Transverse colon (tissue), 4 donors: ENCODE measurements around the gene MFAP3L.

ENCODE experiments used
- EP300 ChIP-seq: sonication (generic); formaldehyde crosslinking; IDR thresholded peaks from one replicate; pipeline ENCODE4 v1.6.1; 2017; ENCODE audit warnings: antibody characterized with exemption, low read depth
- POLR2A ChIP-seq: fragments of 450-650 bp; IDR thresholded peaks from one replicate; pipeline ENCODE4 v1.6.1; 2016; ENCODE audit warnings: antibody characterized with exemption, mild to moderate bottlenecking, moderate library complexity
- POLR2AphosphoS5 ChIP-seq, 3 donors: sonication (generic); formaldehyde crosslinking; IDR thresholded peaks; one replicate each; pipeline ENCODE4 v1.6.1; 2016; ENCODE audit warnings: antibody characterized with exemption in 3 of 3
- TF ChIP-seq, protein P1 (sequence below), 5 experiments: fragments of 200-600 bp in 3 of 5; fragments of 450-650 bp in 2 of 5; sonication (generic) in 3 of 5; IDR thresholded peaks; 1 replicate in 2 of 5; 2 replicates in 3 of 5; pipeline ENCODE4 v1.5.1; 2016 to 2017; ENCODE audit warnings: antibody characterized with exemption in 5 of 5, inconsistent platforms in 3 of 5, mild to moderate bottlenecking in 2 of 5, moderate library complexity in 1 of 5

DNA sequence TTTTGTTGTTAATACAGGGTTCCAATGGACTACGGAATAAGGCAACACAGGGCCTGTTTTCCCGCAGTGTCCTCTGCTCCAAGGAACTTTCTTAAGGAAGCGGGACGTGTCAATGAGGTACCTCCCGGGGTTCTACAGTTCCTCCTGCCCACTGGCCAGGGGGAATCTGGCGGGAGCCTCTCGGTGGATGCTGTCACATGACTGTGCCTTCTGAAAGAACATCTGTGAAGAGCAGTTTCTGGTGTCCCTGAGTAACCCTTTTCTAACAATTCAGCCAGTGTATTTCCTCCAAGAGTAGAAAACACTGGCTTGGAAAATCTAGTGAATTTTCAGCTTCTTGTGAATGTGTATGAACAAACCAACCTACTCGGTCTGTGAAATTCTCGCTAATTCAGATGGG is 32.7 kb downstream of the MFAP3L start:
- TF ChIP-seq, protein P1, sequence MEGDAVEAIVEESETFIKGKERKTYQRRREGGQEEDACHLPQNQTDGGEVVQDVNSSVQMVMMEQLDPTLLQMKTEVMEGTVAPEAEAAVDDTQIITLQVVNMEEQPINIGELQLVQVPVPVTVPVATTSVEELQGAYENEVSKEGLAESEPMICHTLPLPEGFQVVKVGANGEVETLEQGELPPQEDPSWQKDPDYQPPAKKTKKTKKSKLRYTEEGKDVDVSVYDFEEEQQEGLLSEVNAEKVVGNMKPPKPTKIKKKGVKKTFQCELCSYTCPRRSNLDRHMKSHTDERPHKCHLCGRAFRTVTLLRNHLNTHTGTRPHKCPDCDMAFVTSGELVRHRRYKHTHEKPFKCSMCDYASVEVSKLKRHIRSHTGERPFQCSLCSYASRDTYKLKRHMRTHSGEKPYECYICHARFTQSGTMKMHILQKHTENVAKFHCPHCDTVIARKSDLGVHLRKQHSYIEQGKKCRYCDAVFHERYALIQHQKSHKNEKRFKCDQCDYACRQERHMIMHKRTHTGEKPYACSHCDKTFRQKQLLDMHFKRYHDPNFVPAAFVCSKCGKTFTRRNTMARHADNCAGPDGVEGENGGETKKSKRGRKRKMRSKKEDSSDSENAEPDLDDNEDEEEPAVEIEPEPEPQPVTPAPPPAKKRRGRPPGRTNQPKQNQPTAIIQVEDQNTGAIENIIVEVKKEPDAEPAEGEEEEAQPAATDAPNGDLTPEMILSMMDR (IDR thresholded peaks at IDR 0.05): no peak
- TF ChIP-seq POLR2AphosphoS5 (IDR thresholded peaks at IDR 0.05) (no peak), EP300 (no peak), POLR2A (no peak)
